ENCODE measurements around the gene KCNH5. TPM values are rescaled to one million over a fixed set of nuclear protein-coding genes. Genes with fewer than 3 reads are reported as not detected.
"Not testable (repeated sequence)": the region's sequence is repeated elsewhere in the genome, so short reads cannot be mapped to it uniquely, and the experiment has no call there.

Gene KCNH5
- total RNA-seq, 3 donors from 2014 or later = not detected

DNA sequence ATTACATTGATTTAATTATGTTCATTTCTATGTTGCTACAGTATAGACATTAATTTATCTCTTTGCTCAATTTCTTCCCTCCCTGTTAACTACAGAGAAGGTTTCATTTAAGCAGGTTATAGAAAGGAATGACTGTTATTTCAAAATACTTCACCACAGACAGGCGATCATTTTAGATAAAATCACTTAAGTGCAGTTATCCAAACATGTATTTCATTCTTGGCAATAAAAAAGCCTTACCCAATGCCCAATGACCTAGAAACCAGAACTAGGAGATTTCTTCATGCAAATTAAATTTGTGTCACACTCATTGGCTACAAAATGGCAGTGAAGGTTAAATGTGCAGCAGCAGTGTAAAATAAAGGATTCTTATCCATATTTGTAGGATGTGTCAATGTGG is 266.4 kb downstream of the KCNH5 start:
- ATAC-seq (no peak), DNase-seq (no peak)
- Mint-ChIP-seq H3K27me3 (ENCODE audit: low read depth) (no peaks in the 10 kb centered on the region), H3K9me3 (peaks cover 18% of the 10 kb centered on the region), H3K4me3 (no peak overlapping the region), H3K4me1 (ENCODE audit: low read depth) (no peaks in the 10 kb centered on the region), H3K36me3 (ENCODE audit: insufficient read depth) (no peaks in the 10 kb centered on the region)

DNA sequence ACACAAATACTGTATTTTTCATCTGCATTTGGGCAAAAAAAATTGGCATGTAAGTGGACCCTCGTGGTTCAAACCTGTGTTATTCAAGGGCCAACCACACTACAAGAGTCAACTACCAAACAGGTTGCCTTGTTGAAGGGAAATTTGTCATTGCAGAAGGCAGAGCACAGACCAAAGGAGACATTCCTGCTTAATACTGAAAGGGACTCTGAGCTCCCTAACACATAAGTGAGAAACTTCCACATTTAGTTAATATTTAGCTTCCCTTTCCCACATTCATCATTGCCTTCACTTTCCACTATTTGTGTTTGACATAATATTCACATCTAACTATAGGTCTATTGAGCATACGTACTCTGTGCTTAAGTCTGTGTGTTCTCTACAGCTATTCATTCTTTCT is 266.9 kb downstream of the KCNH5 start:
- no peaks in the 10 kb centered on the region for H3K27me3 Mint-ChIP-seq (ENCODE audit: low read depth)
- H3K36me3 Mint-ChIP-seq (ENCODE audit: insufficient read depth) = no peaks in the 10 kb centered on the region
- no peaks in the 10 kb centered on the region for H3K4me1 Mint-ChIP-seq (ENCODE audit: low read depth)
- H3K4me3 Mint-ChIP-seq = no peak overlapping the region
- ATAC-seq (no peak), DNase-seq (no peak)
- H3K9me3 Mint-ChIP-seq = peaks cover 18% of the 10 kb centered on the region

GRCh38 chr14:62777510-62777909 is 267.7 kb downstream of the KCNH5 start:
- DNase-seq (no peak), ATAC-seq (no peak)
- Mint-ChIP-seq H3K36me3 (ENCODE audit: insufficient read depth) (no peaks in the 10 kb centered on the region), H3K9me3 (peaks cover 15% of the 10 kb centered on the region), H3K4me1 (ENCODE audit: low read depth) (no peaks in the 10 kb centered on the region), H3K4me3 (no peak overlapping the region), H3K27me3 (ENCODE audit: low read depth) (no peaks in the 10 kb centered on the region)

- ATAC-seq (no peak), DNase-seq (no peak)
- Mint-ChIP-seq H3K4me1 (ENCODE audit: low read depth) (no peaks in the 10 kb centered on the region), H3K9me3 (peaks cover 15% of the 10 kb centered on the region), H3K36me3 (ENCODE audit: insufficient read depth) (no peaks in the 10 kb centered on the region), H3K27me3 (ENCODE audit: low read depth) (no peaks in the 10 kb centered on the region), H3K4me3 (no peak overlapping the region)
Measured at GRCh38 chr14:62776300-62776699, 269.0 kb downstream of the KCNH5 start.

DNA sequence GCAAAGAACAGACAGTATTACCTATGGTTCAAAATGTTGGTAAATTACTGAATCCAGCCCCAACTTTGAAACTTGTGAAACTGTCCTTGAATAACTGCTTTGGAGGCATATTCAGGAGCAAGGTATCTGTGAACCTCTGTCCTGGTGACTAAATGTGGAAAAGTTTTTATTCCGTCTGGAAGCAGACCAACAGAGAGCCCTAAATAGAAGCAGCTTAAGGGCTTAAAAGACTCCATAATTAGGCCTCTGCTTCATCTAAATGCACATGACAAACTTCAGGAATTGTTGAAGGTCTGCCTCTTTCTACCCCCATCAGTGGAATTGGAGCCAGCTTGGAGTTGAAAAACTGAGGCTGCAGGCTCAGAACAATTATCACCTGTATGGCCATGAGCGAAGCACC is 276.5 kb downstream of the KCNH5 start:
- H3K4me3 Mint-ChIP-seq = no peak overlapping the region
- H3K9me3 Mint-ChIP-seq = peaks cover 13% of the 10 kb centered on the region
- no peaks in the 10 kb centered on the region for H3K27me3 Mint-ChIP-seq (ENCODE audit: low read depth)
- DNase-seq = no peak
- ATAC-seq = no peak
- no peaks in the 10 kb centered on the region for H3K4me1 Mint-ChIP-seq (ENCODE audit: low read depth)
- H3K36me3 Mint-ChIP-seq (ENCODE audit: insufficient read depth) = no peaks in the 10 kb centered on the region

GRCh38 chr14:62763951-62764350 is 281.3 kb downstream of the KCNH5 start:
- ATAC-seq (no peak), DNase-seq (no peak)
- Mint-ChIP-seq H3K4me1 (ENCODE audit: low read depth) (no peaks in the 10 kb centered on the region), H3K36me3 (ENCODE audit: insufficient read depth) (no peaks in the 10 kb centered on the region), H3K4me3 (no peak overlapping the region), H3K9me3 (peaks cover 17% of the 10 kb centered on the region), H3K27me3 (ENCODE audit: low read depth) (no peaks in the 10 kb centered on the region)

DNA sequence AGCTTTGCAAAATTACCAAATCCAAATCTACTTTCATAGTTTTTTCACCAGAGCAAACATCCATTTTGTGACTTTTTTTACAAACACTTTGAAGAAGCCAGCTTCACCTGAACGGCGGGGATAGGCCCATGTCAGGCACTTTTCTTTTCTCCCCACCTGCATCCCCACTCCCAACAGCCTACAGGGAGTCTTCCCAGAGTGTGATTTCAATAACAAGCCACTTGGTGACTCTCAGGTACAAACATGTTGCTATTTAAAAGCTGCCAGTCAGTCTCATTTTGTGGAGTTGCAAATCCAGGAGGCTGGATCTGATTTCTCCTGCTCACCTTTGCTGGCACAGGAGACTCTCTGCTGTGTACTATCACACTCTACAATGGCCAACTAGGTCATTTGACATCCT is 285.5 kb downstream of the KCNH5 start:
- no peak overlapping the region for H3K4me3 Mint-ChIP-seq
- ATAC-seq = no peak
- no peaks in the 10 kb centered on the region for H3K27me3 Mint-ChIP-seq (ENCODE audit: low read depth)
- H3K9me3 Mint-ChIP-seq = peaks cover 15% of the 10 kb centered on the region
- no peak for DNase-seq
- H3K36me3 Mint-ChIP-seq (ENCODE audit: insufficient read depth) = no peaks in the 10 kb centered on the region
- no peaks in the 10 kb centered on the region for H3K4me1 Mint-ChIP-seq (ENCODE audit: low read depth)

- not testable (repeated sequence) for H3K27me3 Mint-ChIP-seq (ENCODE audit: low read depth); H3K9me3 Mint-ChIP-seq; H3K36me3 Mint-ChIP-seq (ENCODE audit: insufficient read depth); ATAC-seq; H3K4me1 Mint-ChIP-seq (ENCODE audit: low read depth); H3K4me3 Mint-ChIP-seq; DNase-seq
Measured at GRCh38 chr14:62746881-62747280, 298.4 kb downstream of the KCNH5 start.

- Mint-ChIP-seq H3K4me3 (no peak overlapping the region), H3K9me3 (peaks cover 8% of the 10 kb centered on the region)
- no peak for ATAC-seq
Measured at GRCh38 chr14:62745496-62745895, 299.8 kb downstream of the KCNH5 start.

DNA sequence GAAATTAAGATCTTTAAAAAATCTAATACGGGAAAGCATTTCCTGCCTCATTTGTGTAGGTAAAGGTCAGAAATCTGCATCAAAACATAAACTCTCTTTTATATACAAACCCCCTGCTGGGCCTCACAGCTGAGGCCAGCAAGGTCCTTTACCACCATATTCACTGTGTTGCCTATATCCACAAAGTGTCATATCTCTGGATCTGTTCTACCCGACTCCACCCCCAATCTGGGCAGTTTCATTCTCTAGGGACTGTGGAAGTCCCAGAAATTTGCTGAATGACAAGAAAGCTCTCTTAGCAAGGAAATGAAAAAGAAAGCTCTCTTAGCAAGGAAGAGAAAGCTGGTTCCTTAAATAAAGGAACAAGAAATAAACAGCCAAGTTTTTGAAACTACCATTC is 301.7 kb downstream of the KCNH5 start:
- Mint-ChIP-seq H3K36me3 (ENCODE audit: insufficient read depth) (no peaks in the 10 kb centered on the region), H3K4me1 (ENCODE audit: low read depth) (no peaks in the 10 kb centered on the region)

More at GRCh38 chr14:62745496-62745895, 299.8 kb downstream of the KCNH5 start:
- Mint-ChIP-seq H3K36me3 (ENCODE audit: insufficient read depth) (no peaks in the 10 kb centered on the region), H3K4me1 (ENCODE audit: low read depth) (no peaks in the 10 kb centered on the region), H3K27me3 (ENCODE audit: low read depth) (peaks cover 2% of the 10 kb centered on the region)
- no peak for DNase-seq

DNA sequence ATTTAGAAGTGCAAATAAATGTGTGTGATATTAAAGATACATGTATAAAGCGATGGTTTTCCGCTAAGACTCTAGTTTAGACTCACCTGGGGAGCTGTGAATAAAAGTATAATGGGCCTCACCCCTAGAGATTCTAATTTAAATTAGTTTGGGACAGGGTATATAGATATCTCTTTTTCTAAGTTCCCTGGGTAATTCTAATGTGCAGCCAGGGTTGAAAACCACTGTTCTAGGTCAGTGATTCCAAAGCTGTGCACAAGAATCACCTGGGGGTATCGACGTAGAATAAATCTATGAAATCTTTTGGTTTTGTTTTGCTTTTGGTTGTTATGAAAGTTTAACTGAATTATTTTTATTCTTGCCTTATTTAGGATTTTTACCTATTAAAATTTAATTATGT is 302.1 kb downstream of the KCNH5 start:
- peaks cover 3% of the 10 kb centered on the region for H3K9me3 Mint-ChIP-seq
- H3K36me3 Mint-ChIP-seq (ENCODE audit: insufficient read depth) = no peaks in the 10 kb centered on the region
- no peak for ATAC-seq
- H3K4me3 Mint-ChIP-seq = no peak overlapping the region
- H3K27me3 Mint-ChIP-seq (ENCODE audit: low read depth) = no peaks in the 10 kb centered on the region
- no peaks in the 10 kb centered on the region for H3K4me1 Mint-ChIP-seq (ENCODE audit: low read depth)
- no peak for DNase-seq

More for the DNA sequence above, 301.7 kb downstream of the KCNH5 start:
- Mint-ChIP-seq H3K4me3 (no peak overlapping the region), H3K9me3 (peaks cover 6% of the 10 kb centered on the region), H3K27me3 (ENCODE audit: low read depth) (peaks cover 2% of the 10 kb centered on the region)
- ATAC-seq = no peak
- DNase-seq = no peak

DNA sequence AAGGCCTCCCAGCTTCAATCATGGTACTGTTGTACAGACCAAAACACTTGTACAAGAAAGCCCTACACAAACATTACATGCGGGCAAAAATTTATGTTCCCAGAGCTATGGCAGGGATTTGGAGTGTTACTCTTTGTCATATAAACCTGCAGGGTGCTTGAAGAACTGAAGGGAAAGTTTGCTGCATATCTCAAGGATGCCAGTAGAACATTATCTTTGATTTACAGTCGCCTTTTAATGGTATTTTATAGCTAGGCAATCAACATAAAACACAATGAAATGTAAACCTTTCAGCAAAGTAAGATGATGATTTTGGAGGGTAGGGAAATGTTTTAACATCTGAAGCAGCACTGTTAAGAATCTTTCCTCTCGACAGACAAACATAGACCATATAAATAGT is 305.6 kb downstream of the KCNH5 start:
- Mint-ChIP-seq H3K36me3 (ENCODE audit: insufficient read depth) (no peaks in the 10 kb centered on the region), H3K27me3 (ENCODE audit: low read depth) (no peaks in the 10 kb centered on the region), H3K4me3 (no peak overlapping the region), H3K4me1 (ENCODE audit: low read depth) (no peaks in the 10 kb centered on the region), H3K9me3 (peaks cover 3% of the 10 kb centered on the region)
- ATAC-seq (no peak), DNase-seq (no peak)

- H3K27me3 Mint-ChIP-seq (ENCODE audit: low read depth) = no peaks in the 10 kb centered on the region
- ATAC-seq (no peak), DNase-seq (no peak)
- H3K4me3 Mint-ChIP-seq = no peak overlapping the region
- no peaks in the 10 kb centered on the region for H3K9me3 Mint-ChIP-seq
- H3K36me3 Mint-ChIP-seq (ENCODE audit: insufficient read depth) = no peaks in the 10 kb centered on the region
- no peaks in the 10 kb centered on the region for H3K4me1 Mint-ChIP-seq (ENCODE audit: low read depth)
Measured at GRCh38 chr14:62736048-62737043, 308.9 kb downstream of the KCNH5 start.

- DNase-seq (no peak), ATAC-seq (no peak)
- Mint-ChIP-seq H3K4me3 (no peak overlapping the region), H3K4me1 (ENCODE audit: low read depth) (no peaks in the 10 kb centered on the region), H3K27me3 (ENCODE audit: low read depth) (no peaks in the 10 kb centered on the region), H3K36me3 (ENCODE audit: insufficient read depth) (no peaks in the 10 kb centered on the region), H3K9me3 (no peaks in the 10 kb centered on the region)
Measured at GRCh38 chr14:62734831-62735230, 310.4 kb downstream of the KCNH5 start.

DNA sequence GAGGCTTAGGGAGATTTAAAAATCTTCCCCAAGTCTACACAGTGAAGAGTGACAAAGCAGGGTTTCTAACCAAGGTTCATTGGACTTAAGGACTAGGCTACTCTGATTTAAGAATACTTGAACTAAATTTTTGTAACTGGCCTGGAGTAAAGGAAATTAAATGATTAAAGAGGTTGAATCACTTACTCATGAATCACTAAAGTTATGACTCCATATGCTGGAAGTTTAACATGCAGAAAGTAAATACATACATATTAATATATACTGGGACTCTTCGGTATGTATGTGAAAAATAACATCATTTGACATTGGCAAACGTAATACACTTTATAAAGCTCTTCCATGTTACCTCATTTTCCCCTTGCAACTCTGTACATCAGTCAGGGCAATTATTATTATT is 322.9 kb downstream of the KCNH5 start:
- H3K9me3 Mint-ChIP-seq = peaks cover 11% of the 10 kb centered on the region
- H3K36me3 Mint-ChIP-seq (ENCODE audit: insufficient read depth) = no peaks in the 10 kb centered on the region
- DNase-seq (no peak), ATAC-seq (no peak)
- H3K4me1 Mint-ChIP-seq (ENCODE audit: low read depth) = no peaks in the 10 kb centered on the region
- no peaks in the 10 kb centered on the region for H3K27me3 Mint-ChIP-seq (ENCODE audit: low read depth)
- H3K4me3 Mint-ChIP-seq = no peak overlapping the region

Data from activated T-cell treated with anti-CD3 and anti-CD28 coated beads, Interleukin-2, amount 50 U/mL, for 4 hours (primary cell).